Hematopoietic multipotent progenitor cell (in vitro differentiated cells): Measurements from ENCODE around the gene TUBGCP6. TPM values are rescaled to one million over a fixed set of nuclear protein-coding genes. Genes with fewer than 3 reads are reported as not detected.

Source experiments
- DNase-seq, 3 donors: peaks; one replicate each; pipeline ENCODE4 v3.0.0-alpha.2; 2011 to 2015; ENCODE audit warnings: low read depth in 2 of 3, low spot score in 2 of 3
- total RNA-seq: library from RNA; depleted of rRNA; stranded (reverse); fragments of >200 nt; gene quantifications from one replicate; pipeline ENCODE4 v1.2.3, GENCODE V29; 2012

Gene TUBGCP6
- total RNA-seq, 1 donor, result 76.7 TPM

DNA sequence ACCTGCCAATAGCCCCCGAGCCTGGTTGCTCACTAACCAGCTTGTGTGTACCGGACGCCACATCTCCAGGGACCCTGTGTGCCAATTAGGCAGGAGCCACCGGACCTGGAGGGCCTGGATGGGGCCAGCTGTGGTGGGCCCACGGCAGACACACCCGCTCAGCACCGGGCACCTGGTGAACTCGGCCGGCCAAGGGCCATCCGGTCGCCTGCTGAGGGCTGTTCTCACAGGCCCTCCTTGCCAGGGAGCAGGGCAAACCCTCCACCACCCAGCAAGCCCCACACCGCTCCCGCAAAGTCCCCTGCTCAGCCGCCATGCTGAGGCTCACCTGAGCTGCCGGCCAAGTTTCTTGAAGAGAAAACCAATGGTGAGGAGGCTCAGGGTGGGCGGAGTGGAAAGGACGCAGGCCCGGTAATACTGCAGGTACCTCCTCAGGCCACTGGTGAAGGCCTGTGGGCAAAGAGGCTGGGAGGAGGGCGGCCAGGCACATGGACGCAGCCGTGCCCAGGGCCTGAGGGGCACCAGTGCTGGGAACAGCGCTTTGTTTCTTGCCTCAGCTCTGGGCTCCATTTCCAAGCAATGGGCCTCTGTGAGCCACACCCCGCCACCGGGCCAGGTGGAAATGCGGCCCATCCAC lies 17.1 kb downstream of the TUBGCP6 start:
- DNase-seq, result no peak

GRCh38 chr22:50226875-50227165 lies 18.0 kb downstream of the TUBGCP6 start:
- no peak for DNase-seq

- no peak for DNase-seq
Measured at GRCh38 chr22:50226063-50226874, 18.6 kb downstream of the TUBGCP6 start.

DNA sequence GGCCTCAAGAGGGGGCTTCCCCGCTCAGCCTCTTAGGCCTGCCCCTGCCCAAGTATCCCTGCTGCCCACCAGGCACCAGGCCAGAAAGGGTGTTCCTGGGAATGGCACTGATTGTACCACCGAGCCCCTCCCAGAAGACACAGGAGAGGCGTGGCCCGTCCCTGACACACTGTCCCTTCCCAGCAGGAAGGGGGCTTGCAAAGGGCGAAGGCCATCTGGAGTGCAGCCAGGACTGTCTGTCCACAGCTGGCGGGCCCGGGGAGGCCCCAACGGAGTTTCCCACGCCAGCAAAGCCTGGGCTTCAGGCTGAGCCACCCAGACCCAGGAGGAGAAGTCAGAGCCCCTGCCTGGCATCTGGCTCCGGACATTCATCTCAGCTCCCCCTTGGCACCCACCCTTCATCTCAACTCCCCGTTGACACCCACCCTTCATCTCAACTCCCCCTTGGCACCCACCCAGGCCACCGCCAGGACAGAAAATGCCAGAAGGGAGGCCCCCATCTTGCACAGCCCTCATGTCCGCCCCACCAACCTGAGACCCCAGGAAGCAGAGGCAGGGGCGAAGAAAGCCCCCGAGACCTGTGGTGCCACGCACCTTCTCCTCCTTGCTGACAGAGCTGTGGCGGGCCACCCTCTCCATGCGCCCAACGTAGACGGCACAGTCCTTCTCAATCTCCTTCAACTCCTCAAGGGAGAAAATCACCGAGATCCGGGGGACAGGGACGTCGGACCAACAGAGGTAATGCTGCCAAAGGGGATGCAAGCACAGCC lies 19.4 kb downstream of the TUBGCP6 start:
- DNase-seq, result no peak

DNA sequence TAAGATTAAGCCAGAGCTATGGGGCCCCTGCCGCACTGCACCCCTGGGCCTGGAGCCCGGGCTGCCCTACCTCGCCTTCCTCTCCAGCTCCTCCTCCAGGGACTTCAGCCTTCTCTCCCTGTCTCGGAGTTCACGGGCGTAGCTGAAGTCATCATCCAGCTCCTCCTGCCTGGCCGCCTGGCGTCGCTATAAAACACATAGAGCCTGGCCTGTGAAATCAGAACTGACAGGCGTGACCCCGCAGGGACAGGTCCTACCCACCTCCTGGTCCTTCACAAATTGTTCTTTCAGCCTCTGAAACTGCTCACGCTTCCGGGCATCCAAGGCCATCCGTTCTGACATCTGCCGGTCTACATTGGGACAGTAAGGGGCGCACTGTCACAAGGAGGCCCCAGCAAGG lies 20.8 kb downstream of the TUBGCP6 start:
- no peak for DNase-seq

GRCh38 chr22:50222508-50222907 lies 22.3 kb downstream of the TUBGCP6 start:
- DNase-seq, result no peak

DNA sequence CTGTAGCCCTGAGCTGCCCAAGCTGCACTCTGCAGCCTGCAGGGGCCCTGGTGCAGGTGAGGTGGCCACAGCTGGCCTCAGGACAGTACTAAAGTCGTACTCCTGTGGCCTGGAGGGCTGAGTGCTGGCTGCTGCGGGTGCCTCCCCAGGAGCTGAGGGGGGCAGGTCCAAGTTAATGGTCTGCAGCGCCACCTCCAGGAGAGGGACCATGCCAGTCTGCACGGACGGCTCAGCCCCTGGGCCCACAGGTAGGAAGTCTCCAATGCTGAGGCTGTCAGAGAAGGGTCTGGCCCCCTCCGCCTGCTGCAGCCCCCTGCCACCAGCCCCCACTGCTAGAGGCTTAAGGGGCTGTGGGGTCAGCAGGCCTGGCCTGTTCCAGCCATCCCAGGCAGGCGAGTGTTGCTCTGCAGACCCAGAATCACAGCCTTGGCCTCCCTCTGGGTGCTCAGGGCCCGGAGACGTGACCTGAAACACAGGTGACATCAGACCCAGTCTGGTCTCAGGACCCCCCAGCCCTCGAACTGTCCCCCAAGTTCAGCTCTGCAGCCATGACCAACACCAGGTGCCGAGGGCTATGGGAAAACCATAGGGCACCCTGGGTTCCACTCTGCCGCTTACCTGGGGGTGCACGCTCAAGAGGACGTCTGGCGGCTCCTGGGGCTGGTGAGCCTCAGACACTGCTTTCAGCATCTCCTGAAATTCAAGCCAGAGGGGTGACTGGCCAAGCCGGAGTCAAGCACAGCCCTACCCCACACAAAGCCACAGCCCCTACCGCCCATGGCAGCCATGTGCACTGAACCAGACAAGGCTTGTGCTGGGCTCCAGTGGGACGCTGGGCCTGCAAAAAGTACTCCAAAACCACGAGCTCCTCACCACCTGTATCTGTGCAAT lies 23.2 kb downstream of the TUBGCP6 start:
- no peak for DNase-seq

- no peak for DNase-seq
Measured at GRCh38 chr22:50220603-50221409, 24.0 kb downstream of the TUBGCP6 start.

DNA sequence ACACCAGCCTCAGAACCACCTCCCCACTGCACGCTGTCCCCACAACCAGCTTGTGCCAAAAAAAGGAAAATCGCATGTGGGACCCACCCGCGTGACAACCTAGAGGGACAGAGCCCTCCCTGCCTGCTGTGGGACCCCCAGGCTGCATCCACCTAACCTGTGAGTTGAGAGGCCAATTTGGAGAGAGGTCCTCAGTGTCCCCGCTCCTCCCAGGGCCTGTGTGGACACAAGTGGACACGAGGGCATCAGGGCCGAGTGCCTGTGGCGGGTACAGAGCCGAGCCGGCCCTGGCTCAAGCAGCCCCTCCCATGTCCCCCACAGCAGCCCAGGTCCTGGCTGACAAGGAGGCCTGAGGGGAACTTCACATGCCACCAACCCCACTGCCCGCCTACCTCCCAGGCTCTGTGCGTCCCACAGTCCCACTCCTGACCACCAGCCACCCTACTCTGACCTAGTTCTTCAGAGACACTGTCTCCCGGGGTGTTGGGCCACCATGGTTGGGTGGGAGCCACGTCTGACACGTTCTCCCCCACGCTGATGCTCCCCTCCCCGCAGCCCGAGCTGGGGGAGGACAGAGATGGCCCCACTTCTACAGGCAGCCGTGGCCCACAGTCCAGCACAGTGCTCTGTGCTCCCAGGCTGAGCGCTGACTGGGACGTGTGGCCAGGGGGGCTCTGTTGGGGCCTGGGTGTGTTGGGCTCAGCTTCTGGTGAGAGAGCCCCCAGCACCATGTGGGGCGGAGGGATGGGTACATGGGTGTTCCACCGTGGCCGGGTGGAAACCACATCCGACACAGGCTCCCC lies 24.8 kb downstream of the TUBGCP6 start:
- DNase-seq, result no peak

DNA sequence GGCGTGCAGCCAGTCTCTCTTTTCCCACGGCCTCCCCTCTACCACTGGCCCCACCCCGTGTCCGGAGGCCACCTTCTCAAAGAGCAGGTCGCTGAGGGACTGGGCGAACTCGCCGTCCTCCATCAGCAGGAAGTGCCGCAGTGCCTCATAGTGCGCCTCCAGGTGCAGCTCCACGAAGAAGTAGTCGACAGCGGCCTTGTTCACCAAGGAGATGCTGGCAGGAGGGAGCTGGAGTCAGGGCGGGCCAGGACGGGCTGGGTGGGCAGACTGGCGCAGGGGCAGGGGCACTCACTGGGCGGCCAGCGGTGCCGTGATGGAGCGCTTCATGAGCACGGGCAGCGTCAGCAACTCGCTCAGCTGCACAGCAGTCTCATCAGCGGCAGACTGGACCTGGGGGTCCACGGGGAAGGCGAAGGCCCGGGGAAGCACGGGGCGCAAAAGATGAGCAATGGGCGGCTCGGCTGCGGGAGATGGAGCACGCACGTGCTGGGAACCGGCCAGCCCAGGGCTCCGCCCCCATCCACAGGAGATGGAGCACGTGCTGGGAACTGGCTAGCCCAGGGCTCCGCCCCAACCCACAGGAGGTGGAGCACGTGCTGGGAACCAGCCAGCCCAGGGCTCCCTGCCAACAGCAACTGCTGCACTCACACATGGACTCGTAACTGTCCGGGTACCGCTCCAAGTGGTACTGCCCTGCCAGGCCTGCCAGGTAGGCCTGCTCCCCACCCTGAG lies 25.7 kb downstream of the TUBGCP6 start:
- peak in 2 of 3 donors; percentile 45 to 52 for DNase-seq

DNA sequence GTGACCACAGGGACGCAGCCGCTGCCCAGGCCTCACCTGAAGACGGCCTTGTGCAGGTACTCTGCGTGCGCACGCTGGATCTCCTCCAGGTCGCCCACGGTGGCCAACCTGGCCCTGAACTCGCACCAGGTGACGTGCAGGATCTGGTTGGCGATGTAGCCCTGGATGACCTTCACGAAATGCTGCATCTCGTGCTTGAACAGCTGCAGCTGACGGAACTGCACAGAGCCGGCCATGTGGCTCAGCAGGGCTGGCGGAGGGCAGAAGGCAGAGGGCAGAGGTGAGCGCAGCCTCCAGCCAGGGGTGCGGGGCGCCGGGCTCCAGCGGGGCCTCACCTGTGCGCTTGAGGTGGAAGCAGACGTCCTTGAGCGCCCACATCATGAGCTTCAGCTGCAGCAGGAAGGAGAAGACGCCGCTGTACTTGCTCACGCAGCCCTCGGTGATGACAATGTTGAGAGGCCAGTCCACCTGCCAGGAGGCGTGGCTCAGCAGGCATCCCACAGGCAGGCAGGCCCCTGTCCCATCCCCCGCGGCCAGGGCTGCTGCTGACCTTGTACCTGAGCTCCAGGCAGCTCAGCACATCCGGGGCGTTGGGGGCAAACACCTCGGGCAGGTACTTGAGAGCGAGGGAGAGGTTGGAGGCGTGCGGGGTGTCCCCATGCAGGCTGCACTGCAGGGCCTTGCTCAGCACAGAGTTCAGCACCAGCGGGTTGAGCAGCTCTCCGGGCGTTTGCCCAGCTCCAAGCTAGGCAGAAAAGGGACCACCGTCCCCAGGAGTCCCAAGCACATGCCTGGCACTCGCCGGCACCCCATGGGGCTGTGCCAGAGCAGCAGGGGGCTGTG lies 26.4 kb downstream of the TUBGCP6 start:
- no peak for DNase-seq

GRCh38 chr22:50217543-50218152 lies 27.2 kb downstream of the TUBGCP6 start:
- no peak for DNase-seq

- DNase-seq, result no peak
Measured at GRCh38 chr22:50216684-50217520, 27.9 kb downstream of the TUBGCP6 start.

DNA sequence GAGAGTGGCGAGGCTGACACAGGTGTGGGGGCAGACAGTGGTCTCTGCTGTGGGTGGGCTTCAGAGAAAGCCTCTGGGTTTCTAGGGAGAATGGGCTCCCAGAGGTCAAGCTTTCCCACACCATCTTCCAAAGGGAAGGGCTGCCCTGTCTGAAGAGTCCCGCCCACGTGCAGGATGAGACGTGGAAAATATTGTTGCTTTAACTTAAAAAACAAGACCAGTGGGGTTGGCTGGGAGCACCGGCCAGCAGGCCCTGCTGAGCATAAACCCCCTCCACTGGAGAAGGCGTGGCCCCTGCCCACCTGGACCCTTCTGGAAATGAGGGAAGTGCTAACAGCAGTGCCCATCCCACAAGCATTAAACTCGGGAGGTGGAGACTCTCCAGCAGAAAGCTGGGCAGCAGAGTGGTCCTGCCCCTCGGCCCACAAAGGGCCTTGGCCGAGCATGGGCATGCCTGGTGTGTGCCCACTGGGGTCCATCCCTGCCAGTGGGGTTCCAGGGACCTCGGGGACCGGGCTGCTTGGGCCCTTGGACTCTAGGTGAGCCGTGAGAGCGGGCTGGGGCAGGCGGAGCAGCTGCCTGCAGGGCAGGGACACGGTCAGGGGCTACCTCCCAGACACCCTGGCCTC lies 28.7 kb downstream of the TUBGCP6 start:
- DNase-seq, result no peak

- no peak for DNase-seq
Measured at GRCh38 chr22:50215297-50216054, 29.3 kb downstream of the TUBGCP6 start.
